ENCODE measurements around the gene CSMD2. TPM values are rescaled to one million over a fixed set of nuclear protein-coding genes. Genes with fewer than 3 reads are reported as not detected.

CSMD2 gene
- total and polyA plus RNA-seq, 2 of the 8 experiments (the other 6 are each of a cell fraction or from before 2014, with no cell fraction given): 7.0 to 14.7 TPM

- Histone ChIP-seq H3K14ac (ENCODE audit: insufficient read length) (no peak overlapping the region), H4K20me1 (replicated peaks in 1 of 2; ENCODE audit: control insufficient read depth in 1 of 2, insufficient read depth in 2 of 2, low read length in 2 of 2) (peaks cover 0 to 1% of the 10 kb centered on the region in 2 experiments), H3K36me3 (ENCODE audit: control insufficient read depth in 2 of 4, insufficient read depth in 4 of 4, low read length in 3 of 4) (peaks cover 0 to 2% (median 0%) of the 10 kb centered on the region in 4 experiments; a peak in 1 of 8 replicates), H3K18ac (ENCODE audit: extremely low read depth, low read length) (no peak overlapping the region), H2BK15ac (ENCODE audit: low read length) (no peak overlapping the region), H3K4me2 (ENCODE audit: insufficient read depth in 1 of 2, low read depth in 2 of 2, low read length in 2 of 2) (no peak overlapping the region), H3K4me3 (ENCODE audit: extremely low read depth in 1 of 4, insufficient read depth in 2 of 4, low read depth in 3 of 4, low read length in 4 of 4) (no peak overlapping the region), H3K9ac (replicated peaks in 1 of 4; ENCODE audit: extremely low read depth in 1 of 4, low read depth in 3 of 4, low read length in 3 of 4) (no peak overlapping the region), H3K23ac (ENCODE audit: insufficient read length) (no peak overlapping the region), H3K27me3 (replicated peaks in 1 of 4; ENCODE audit: control insufficient read depth in 3 of 4, extremely low read depth in 1 of 4, insufficient read depth in 3 of 4, low read length in 3 of 4) (no peaks in the 10 kb centered on the region), H4K91ac (replicated peaks; ENCODE audit: insufficient read length, low read length) (no peak overlapping the region), H2BK12ac (ENCODE audit: low read depth, low read length) (no peak overlapping the region), H3K4ac (replicated peaks; ENCODE audit: insufficient read length, low read depth, low read length) (no peak overlapping the region), H3K79me2 (ENCODE audit: control insufficient read depth in 1 of 2, insufficient read depth in 2 of 2, low read length in 2 of 2) (no peaks in the 10 kb centered on the region), H2BK120ac (replicated peaks; ENCODE audit: low read depth, low read length) (no peak overlapping the region), H4K8ac (ENCODE audit: extremely low read depth, insufficient read depth, low read length) (no peak overlapping the region), H3K4me1 (replicated peaks in 1 of 4; ENCODE audit: control insufficient read depth in 3 of 4, insufficient read depth in 4 of 4, low read length in 3 of 4) (no peaks in the 10 kb centered on the region), H3K27ac (ENCODE audit: low read depth, low read length) (no peak overlapping the region), H3K23me2 (ENCODE audit: low read depth, low read length) (no peaks in the 10 kb centered on the region), H3K79me1 (ENCODE audit: low read depth, low read length) (no peaks in the 10 kb centered on the region), H3K56ac (replicated peaks; ENCODE audit: insufficient read length, low read depth, low read length) (no peak overlapping the region), H4K5ac (ENCODE audit: insufficient read length, low read depth, low read length) (no peak overlapping the region), H2BK5ac (ENCODE audit: low read depth, low read length) (no peak overlapping the region), H2AFZ (ENCODE audit: low read length) (no peak overlapping the region), H2AK5ac (ENCODE audit: low read depth, low read length) (no peak overlapping the region), H2BK20ac (ENCODE audit: low read length) (no peak overlapping the region), H3K9me3 (ENCODE audit: insufficient read depth in 2 of 2, low read depth in 1 of 2, low read length in 1 of 2) (no peaks in the 10 kb centered on the region)
- ChIA-PET CTCF (ENCODE audit: partially characterized antibody) (interaction anchor here (0.8 to 1.8 kb wide), 3 partner anchors 9 to 183 kb away, joined by 3 to 8 read pairs (median 3); no protein-coding TSS in a partner anchor), POLR2A (ENCODE audit: partially characterized antibody) (interaction anchor here (1.0 kb wide), 1 partner anchor 339 kb away, joined by 3 read pairs; no protein-coding TSS in a partner anchor)
- WGBS, 2 experiments (ENCODE audit: extremely low coverage in 1 of 2, insufficient coverage in 1 of 2, insufficient read length in 1 of 2, insufficient replicate concordance in 2 of 2, low coverage in 1 of 2, low lambda C conversion rate in 2 of 2, missing lambda C conversion rate in 1 of 2): 88% methylated on average over 11 of the region's 11 CpGs; no CpG with 5 or more reads in 1 of the 2 experiments
- FAIRE-seq (no peak), DNase-seq (ENCODE audit: low read depth in 1 of 2, low spot score in 2 of 2) (no peak)
- TF ChIP-seq USF2 (IDR thresholded peaks at IDR 0.05; ENCODE audit: low read length) (no peak), SAP30 (IDR thresholded peaks at IDR 0.05; ENCODE audit: insufficient read depth, insufficient replicate concordance, low read length) (no peak), TAF1 (IDR thresholded peaks at IDR 0.05; ENCODE audit: low read depth, low read length) (no peak), NANOG (IDR thresholded peaks at IDR 0.05; ENCODE audit: insufficient read depth, low read depth, low read length, poor library complexity, severe bottlenecking) (no peak), FOSL1 (IDR thresholded peaks at IDR 0.05; ENCODE audit: insufficient read depth, low read depth, low read length) (no peak), HDAC6 (IDR thresholded peaks at IDR 0.05; ENCODE audit: low read depth, low read length) (no peak)
Measured at GRCh38 chr1:33930346-33931110, 234.5 kb downstream of the CSMD2 start.
